SK-N-SH treated with all-trans-retinoic acid at 6 μM for 48 hours (cell line): Measurements from ENCODE around the gene MYO3A.

ENCODE experiments used
- ATAC-seq: fragments of 200-7000 bp; cut with Tn5 transposase; 3 replicates; pipeline ENCODE4 v1.9.1; 2020; ENCODE audit warnings: mild to moderate bottlenecking, moderate library complexity
- ARNTL ChIP-seq: fragments of 450-650 bp; formaldehyde crosslinking; IDR thresholded peaks from 2 replicates; pipeline ENCODE4 v1.5.0; 2020; ENCODE audit warnings: low read depth, mild to moderate bottlenecking, moderate library complexity, borderline replicate concordance
- BACH2 ChIP-seq: fragments of 250-450 bp; sonication (Bioruptor Pico); IDR thresholded peaks from 2 replicates; pipeline ENCODE4 v1.9.0; 2021; ENCODE audit warnings: mild to moderate bottlenecking, borderline replicate concordance
- CREB5 ChIP-seq: fragments of 250-450 bp; sonication (Bioruptor Pico); IDR thresholded peaks from 2 replicates; pipeline ENCODE4 v1.5.1; 2020; ENCODE audit warnings: low read depth, mild to moderate bottlenecking, moderate library complexity
- GLIS3 ChIP-seq: fragments of 250-450 bp; sonication (Bioruptor Pico); IDR thresholded peaks from 2 replicates; pipeline ENCODE4 v1.5.0; 2020; ENCODE audit warnings: mild to moderate bottlenecking, moderate library complexity
- ISL1 ChIP-seq: fragments of 250-450 bp; sonication (Bioruptor Pico); IDR thresholded peaks from 2 replicates; pipeline ENCODE4 v2.1.2; 2022; ENCODE audit warnings: mild to moderate bottlenecking, moderate library complexity
- OSR1 ChIP-seq: fragments of 250-450 bp; sonication (Bioruptor Pico); IDR thresholded peaks from 2 replicates; pipeline ENCODE4 v1.8.0; 2022; ENCODE audit warnings: moderate library complexity, mild to moderate bottlenecking, inconsistent platforms
- PATZ1 ChIP-seq: fragments of 250-450 bp; sonication (Bioruptor Pico); IDR thresholded peaks from 2 replicates; pipeline ENCODE4 v1.8.0; 2020; ENCODE audit warnings: mild to moderate bottlenecking, moderate library complexity, borderline replicate concordance
- POU6F1 ChIP-seq: fragments of 250-450 bp; sonication (Bioruptor Pico); IDR thresholded peaks from 2 replicates; pipeline ENCODE4 v1.8.0; 2021; ENCODE audit warnings: low read depth, mild to moderate bottlenecking, moderate library complexity, borderline replicate concordance
- PPARA ChIP-seq: fragments of 250-450 bp; sonication (Bioruptor Pico); IDR thresholded peaks from 2 replicates; pipeline ENCODE4 v1.5.0; 2020; ENCODE audit warnings: mild to moderate bottlenecking, borderline replicate concordance
- SNAI2 ChIP-seq: fragments of 250-450 bp; sonication (Bioruptor Pico); IDR thresholded peaks from 2 replicates; pipeline ENCODE4 v1.5.0; 2020; ENCODE audit warnings: mild to moderate bottlenecking, moderate library complexity
- TSHZ2 ChIP-seq: fragments of 250-450 bp; sonication (Bioruptor Pico); IDR thresholded peaks from 2 replicates; pipeline ENCODE4 v1.5.0; 2020; ENCODE audit warnings: mild to moderate bottlenecking, moderate library complexity
- ZC3H10 ChIP-seq: fragments of 250-450 bp; sonication (Bioruptor Pico); IDR thresholded peaks from 2 replicates; pipeline ENCODE4 v1.5.1; 2021; ENCODE audit warnings: mild to moderate bottlenecking, moderate library complexity
- ZFP3 ChIP-seq: fragments of 250-450 bp; sonication (Bioruptor Pico); IDR thresholded peaks from 2 replicates; pipeline ENCODE4 v1.5.0; 2020; ENCODE audit warnings: mild to moderate bottlenecking, moderate library complexity
- ZFP30 ChIP-seq: fragments of 450-650 bp; formaldehyde crosslinking; IDR thresholded peaks from 2 replicates; pipeline ENCODE4 v1.5.0; 2022; ENCODE audit warnings: mild to moderate bottlenecking, moderate library complexity
- ZNF565 ChIP-seq: fragments of 450-650 bp; formaldehyde crosslinking; conservative IDR thresholded peaks from 2 replicates; pipeline ENCODE4 v1.5.0; 2020; ENCODE audit warnings: low read depth, mild to moderate bottlenecking, moderate library complexity
- ZNF70 ChIP-seq: fragments of 450-650 bp; formaldehyde crosslinking; IDR thresholded peaks from 2 replicates; pipeline ENCODE4 v1.5.0; 2020; ENCODE audit warnings: mild to moderate bottlenecking, moderate library complexity

Gene MYO3A

GRCh38 chr10:26138613-26139012 lies 204.6 kb downstream of the MYO3A start:
- TF ChIP-seq ZNF565 (CRISPR knock-in tag) (no peak), ZC3H10 (CRISPR knock-in tag) (no peak), ZNF70 (CRISPR knock-in tag) (no peak), GLIS3 (no peak), OSR1 (no peak), SNAI2 (no peak)
- ATAC-seq: no peak

- TF ChIP-seq ZNF565 (CRISPR knock-in tag): no peak
- TF ChIP-seq TSHZ2 (CRISPR knock-in tag): no peak
- no peak for TF ChIP-seq PATZ1 (CRISPR knock-in tag)
- no peak for TF ChIP-seq ISL1 (CRISPR knock-in tag)
- TF ChIP-seq POU6F1 (CRISPR knock-in tag): no peak
- no peak for TF ChIP-seq OSR1
- TF ChIP-seq PPARA (CRISPR knock-in tag): no peak
- TF ChIP-seq SNAI2: no peak
- no peak for TF ChIP-seq ZFP3
- ATAC-seq: no peak
These were observed 222.0 kb downstream of the MYO3A start for GRCh38 chr10:26156019-26156418.

- ATAC-seq: no peak
- TF ChIP-seq PPARA (CRISPR knock-in tag): no peak
- TF ChIP-seq SNAI2: no peak
- no peak for TF ChIP-seq ZC3H10 (CRISPR knock-in tag)
- TF ChIP-seq ARNTL (CRISPR knock-in tag): no peak
- no peak for TF ChIP-seq PATZ1 (CRISPR knock-in tag)
- TF ChIP-seq ZFP30 (CRISPR knock-in tag): no peak
- no peak for TF ChIP-seq POU6F1 (CRISPR knock-in tag)
- TF ChIP-seq CREB5: no peak
- TF ChIP-seq ISL1 (CRISPR knock-in tag): no peak
- TF ChIP-seq ZFP3: no peak
- TF ChIP-seq ZNF565 (CRISPR knock-in tag): no peak
- TF ChIP-seq BACH2 (CRISPR knock-in tag): no peak
- no peak for TF ChIP-seq TSHZ2 (CRISPR knock-in tag)
These were observed 223.7 kb downstream of the MYO3A start for GRCh38 chr10:26157734-26158133.
